Kidney (tissue), 14 donors: ENCODE data around the gene ANKRD27. TPM values are rescaled to one million over a fixed set of nuclear protein-coding genes. Genes with fewer than 3 reads are reported as not detected.

ENCODE experiments used
- DNase-seq, 5 donors: peaks; one replicate each; pipeline ENCODE4 v3.0.0-alpha.2; 2013 to 2020
- FAIRE-seq: peaks from 2 replicates; lab custom pipeline; 2012; peaks lifted over from hg19 to GRCh38; lab: Jason Lieb, UNC
- H3K27ac ChIP-seq, 2 donors: one replicate each; pipeline ENCODE4 v1.7.0; 2013; ENCODE audit warnings: low read depth in 2 of 2, low read length in 2 of 2, inconsistent platforms in 1 of 2
- H3K27me3 ChIP-seq: one replicate; pipeline ENCODE4 v1.7.1; 2013; ENCODE audit warnings: low read length, inconsistent platforms; ENCODE audit not compliant: control insufficient read depth, insufficient read depth
- H3K36me3 ChIP-seq, 3 donors: one replicate each; pipeline versions ENCODE4 v1.7.0 to v1.7.1; 2013; ENCODE audit warnings: low read length in 3 of 3, control low read depth in 1 of 3, inconsistent platforms in 1 of 3; ENCODE audit not compliant: insufficient read depth in 3 of 3, control insufficient read depth in 2 of 3
- H3K4me1 ChIP-seq, 3 donors: one replicate each; pipeline versions ENCODE4 v1.7.0 to v1.7.1; 2013; ENCODE audit warnings: low read length in 3 of 3, inconsistent platforms in 1 of 3, low read depth in 1 of 3; ENCODE audit not compliant: control insufficient read depth in 2 of 3, insufficient read depth in 2 of 3
- H3K4me3 ChIP-seq, 3 donors: one replicate each; pipeline versions ENCODE4 v1.7.0 to v1.8.1; 2013; ENCODE audit warnings: low read length in 3 of 3, control low read depth in 1 of 3, inconsistent platforms in 1 of 3
- H3K9ac ChIP-seq, 3 donors: one replicate each; pipeline versions ENCODE4 v1.7.0 to v1.7.1; 2013; ENCODE audit warnings: low read length in 3 of 3, control low read depth in 1 of 3, inconsistent platforms in 1 of 3
- H3K9me3 ChIP-seq, 3 donors: one replicate each; pipeline versions ENCODE4 v1.7.0 to v1.7.1; 2013; ENCODE audit warnings: low read length in 3 of 3, control low read depth in 1 of 3, inconsistent platforms in 1 of 3; ENCODE audit not compliant: control insufficient read depth in 2 of 3, insufficient read depth in 1 of 3
- intact Hi-C: fragments of 100-400 bp; cut with DNase I; formaldehyde crosslinking; loops from one replicate; pipeline ENCODE4 v1.11.1; 2022
- polyA plus RNA-seq: library from polyadenylated mRNA; stranded (reverse); fragments of 350-450 nt; fragmentation: Illumina TruSeq; extraction: RNeasy Lipid Tissue Mini Kit (QIAGEN cat#74804); gene quantifications from one replicate; pipeline ENCODE4 v1.2.3, GENCODE V29; 2014; ENCODE audit warnings: low read depth, low replicate concordance; ENCODE audit not compliant: insufficient read depth
- total RNA-seq: library from RNA; stranded (reverse); fragmentation: NEBNext Ultra II Directional; extraction: Animal tissue kit (Norgen Biotek cat#: 25700); gene quantifications from one replicate; pipeline ENCODE4 v1.2.1, GENCODE V29; 2021
- TF ChIP-seq, protein P1 (sequence below): IDR thresholded peaks from 3 replicates; pipeline ENCODE4 v1.5.1; 2012; ENCODE audit warnings: mild to moderate bottlenecking, moderate library complexity, borderline replicate concordance; ENCODE audit not compliant: insufficient read depth; ENCODE audit errors: extremely low read depth
- donor health status: control.
- donor health status: control.
- donor health status: control.
- donor health status: control.
- donor health status: control.
- donor health status: DM: yes; HTN: yes; CAD: no.
- donor health status: Normal renal cell carcinoma (clear cell type).

Gene ANKRD27
- total and polyA plus RNA-seq, 2 donors from 2014 or later = 9.3 to 29.8 TPM

DNA sequence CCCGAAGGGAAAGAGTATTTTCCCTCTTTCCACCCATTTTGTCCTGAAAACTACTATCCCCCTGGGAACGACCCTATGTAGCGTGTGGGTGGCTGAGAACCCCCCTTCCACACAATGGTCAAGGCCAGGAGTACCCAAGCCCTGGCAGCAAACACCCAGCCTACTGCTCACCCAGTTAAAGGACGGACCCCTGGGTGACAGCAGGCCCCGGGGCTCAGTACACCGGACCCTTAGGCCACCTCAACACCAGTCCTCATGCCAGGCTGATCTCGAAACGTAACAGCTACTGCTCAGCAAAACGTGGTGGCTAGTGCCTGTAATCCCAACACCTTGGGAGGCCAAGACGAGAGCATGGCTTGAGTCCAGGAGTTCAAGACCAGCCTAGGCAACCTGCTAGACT lies 1.4 kb downstream of the ANKRD27 start:
- TF ChIP-seq, protein P1, sequence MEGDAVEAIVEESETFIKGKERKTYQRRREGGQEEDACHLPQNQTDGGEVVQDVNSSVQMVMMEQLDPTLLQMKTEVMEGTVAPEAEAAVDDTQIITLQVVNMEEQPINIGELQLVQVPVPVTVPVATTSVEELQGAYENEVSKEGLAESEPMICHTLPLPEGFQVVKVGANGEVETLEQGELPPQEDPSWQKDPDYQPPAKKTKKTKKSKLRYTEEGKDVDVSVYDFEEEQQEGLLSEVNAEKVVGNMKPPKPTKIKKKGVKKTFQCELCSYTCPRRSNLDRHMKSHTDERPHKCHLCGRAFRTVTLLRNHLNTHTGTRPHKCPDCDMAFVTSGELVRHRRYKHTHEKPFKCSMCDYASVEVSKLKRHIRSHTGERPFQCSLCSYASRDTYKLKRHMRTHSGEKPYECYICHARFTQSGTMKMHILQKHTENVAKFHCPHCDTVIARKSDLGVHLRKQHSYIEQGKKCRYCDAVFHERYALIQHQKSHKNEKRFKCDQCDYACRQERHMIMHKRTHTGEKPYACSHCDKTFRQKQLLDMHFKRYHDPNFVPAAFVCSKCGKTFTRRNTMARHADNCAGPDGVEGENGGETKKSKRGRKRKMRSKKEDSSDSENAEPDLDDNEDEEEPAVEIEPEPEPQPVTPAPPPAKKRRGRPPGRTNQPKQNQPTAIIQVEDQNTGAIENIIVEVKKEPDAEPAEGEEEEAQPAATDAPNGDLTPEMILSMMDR = no peak
- H3K27me3 ChIP-seq = peaks cover 9% of the 10 kb centered on the region
- H3K9me3 ChIP-seq = no peaks in the 10 kb centered on the region
- no peak overlapping the region for H3K9ac ChIP-seq
- FAIRE-seq (no peak), DNase-seq (peak in 2 of 5 donors; percentile 44 to 57)
- no peak overlapping the region for H3K27ac ChIP-seq
- intact Hi-C loops = no loop called here
- H3K4me3 ChIP-seq = no peak overlapping the region
- no peaks in the 10 kb centered on the region for H3K36me3 ChIP-seq
- H3K4me1 ChIP-seq = peaks cover 0 to 17% (median 0%) of the 10 kb centered on the region in 3 donors

DNA sequence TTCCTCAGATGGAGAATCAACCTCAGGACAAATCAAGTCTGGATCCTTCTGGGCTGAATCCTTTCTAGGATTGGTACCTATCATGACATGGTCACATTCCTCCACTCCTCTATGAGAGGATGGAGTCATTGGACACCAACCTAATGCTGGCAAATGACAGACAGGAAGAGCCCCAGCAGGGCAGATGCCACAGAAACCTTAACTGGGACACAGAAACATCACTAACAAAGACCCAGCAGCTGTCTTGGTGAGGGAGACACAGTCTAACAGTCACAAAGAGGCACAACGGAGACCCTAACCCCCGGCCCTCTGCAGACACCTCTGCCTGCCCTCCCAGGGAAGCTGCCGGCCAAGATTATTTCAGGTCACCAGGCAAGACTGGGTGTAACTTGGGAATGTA lies 2.1 kb downstream of the ANKRD27 start:
- no peak overlapping the region for H3K9ac ChIP-seq
- intact Hi-C loops = no loop called here
- no peak overlapping the region for H3K4me3 ChIP-seq
- TF ChIP-seq, protein P1 = no peak
- H3K27ac ChIP-seq = no peak overlapping the region
- H3K4me1 ChIP-seq = peaks cover 0 to 17% (median 0%) of the 10 kb centered on the region in 3 donors
- no peaks in the 10 kb centered on the region for H3K36me3 ChIP-seq
- DNase-seq (no peak), FAIRE-seq (no peak)
- H3K27me3 ChIP-seq = peaks cover 6% of the 10 kb centered on the region
- no peaks in the 10 kb centered on the region for H3K9me3 ChIP-seq

DNA sequence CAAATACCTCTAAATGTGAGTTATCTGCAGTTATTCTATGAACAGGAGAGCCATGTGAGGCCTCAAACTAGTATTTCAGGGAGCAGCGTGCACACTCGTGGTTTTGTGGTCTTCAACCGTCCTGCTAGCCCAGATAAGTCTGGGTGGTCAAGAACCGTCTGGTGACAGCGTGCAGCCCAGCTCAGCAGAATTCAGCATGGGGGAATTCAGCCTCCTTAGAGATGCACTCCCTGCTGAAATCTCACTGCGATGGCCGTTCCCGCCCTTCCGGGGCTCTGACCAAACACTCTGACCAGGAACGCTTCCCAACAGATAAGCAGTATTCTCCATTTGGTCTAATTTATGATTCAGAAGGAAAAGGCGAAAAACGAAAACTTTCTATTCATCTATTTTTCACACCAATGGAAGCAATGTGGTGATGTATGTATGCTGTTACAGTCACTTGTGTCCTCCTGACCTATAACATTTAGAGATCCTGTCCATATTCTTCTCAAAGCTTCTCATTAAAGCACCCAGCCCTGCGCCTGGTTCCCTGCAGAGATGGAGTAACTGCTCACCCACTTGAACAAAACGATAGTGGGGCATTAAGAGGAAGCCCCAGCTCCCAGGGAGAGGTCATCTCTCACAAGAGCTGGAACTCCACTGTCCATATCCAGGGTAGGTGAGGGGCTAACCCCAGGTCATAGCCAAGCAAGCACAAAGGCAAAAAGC lies 2.9 kb downstream of the ANKRD27 start:
- H3K4me3 ChIP-seq = no peak overlapping the region
- no peak overlapping the region for H3K27ac ChIP-seq
- TF ChIP-seq, protein P1 = no peak
- peaks cover 0 to 17% (median 0%) of the 10 kb centered on the region in 3 donors for H3K4me1 ChIP-seq
- no peak for DNase-seq
- FAIRE-seq = no peak
- no peaks in the 10 kb centered on the region for H3K36me3 ChIP-seq
- H3K27me3 ChIP-seq = peaks cover 2% of the 10 kb centered on the region
- no peak overlapping the region for H3K9ac ChIP-seq
- no peaks in the 10 kb centered on the region for H3K9me3 ChIP-seq
- intact Hi-C loops = no loop called here
